GM12878 (cell line): ENCODE data around the gene RGS2. TPM values are rescaled to one million over a fixed set of nuclear protein-coding genes. Genes with fewer than 3 reads are reported as not detected.

ENCODE experiments used
- ATAC-seq: fragments of 200-7000 bp; cut with Tn5 transposase; 3 replicates; pipeline ENCODE4 v1.9.1; 2020; ENCODE audit warnings: mild to moderate bottlenecking, moderate library complexity
- BruUV-seq: library from RNA; stranded (reverse); fragments of 400-500 nt; replicated peaks from 2 replicates; lab custom pipeline; 2021; lab: Mats Ljungman, UMichigan
- CTCF ChIA-PET: fragments of 300-600 bp; sonication (Branson Sonifier 250); formaldehyde crosslinking; extraction: SDS; loops from one replicate; lab custom pipeline; 2021; ENCODE audit warnings: inconsistent platforms; lab: Yijun Ruan, JAX
- POLR2A ChIA-PET: fragments of 350-600 bp; formaldehyde crosslinking; extraction: SDS; loops from one replicate; lab custom pipeline; 2021; ENCODE audit warnings: inconsistent platforms; lab: Charles Lee
- RAD21 ChIA-PET: fragments of 300-600 bp; sonication (Branson Sonifier 250); formaldehyde crosslinking; loops from one replicate; lab custom pipeline; 2023; ENCODE audit warnings: antibody characterized with exemption; ENCODE audit not compliant: unreplicated experiment; lab: Charles Lee
- SMC1A ChIA-PET: fragments of 300-600 bp; sonication (Branson Sonifier 250); formaldehyde crosslinking; loops from one replicate; lab custom pipeline; 2023; ENCODE audit not compliant: unreplicated experiment, uncharacterized antibody; lab: Charles Lee
- DNase-seq: peaks from one replicate; pipeline ENCODE4 v3.0.0-alpha.2; 2011; ENCODE audit warnings: low read depth, low spot score
- FAIRE-seq: peaks from 3 replicates; lab custom pipeline; 2011; peaks lifted over from hg19 to GRCh38; lab: Jason Lieb, UNC
- H2AFZ ChIP-seq: 2 replicates; pipeline ENCODE4 v1.6.0; 2011; ENCODE audit warnings: low read depth, low read length, control low read depth; ENCODE audit not compliant: control insufficient read depth
- H3K27ac ChIP-seq: 2 replicates; pipeline ENCODE4 v1.5.1; 2011; ENCODE audit warnings: control low read depth; ENCODE audit not compliant: control insufficient read depth, insufficient read depth
- H3K27me3 ChIP-seq, 2 experiments: replicated peaks in 1 of 2; 2 replicates each; pipeline versions ENCODE4 v1.6.0 to v1.6.1; 2011; ENCODE audit warnings: low read length in 1 of 2; ENCODE audit not compliant: control insufficient read depth in 2 of 2, insufficient read depth in 2 of 2
- H3K36me3 ChIP-seq, 2 experiments: 2 replicates each; pipeline ENCODE4 v1.5.1; 2011; ENCODE audit warnings: low read length in 1 of 2; ENCODE audit not compliant: control insufficient read depth in 2 of 2, insufficient read depth in 2 of 2
- H3K4me1 ChIP-seq: 2 replicates; pipeline ENCODE4 v1.6.1; 2011; ENCODE audit warnings: mild to moderate bottlenecking, low read length, moderate library complexity, mixed read lengths; ENCODE audit not compliant: control insufficient read depth, insufficient read depth
- H3K4me2 ChIP-seq: 2 replicates; pipeline ENCODE4 v1.6.0; 2011; ENCODE audit warnings: control low read depth; ENCODE audit not compliant: control insufficient read depth, insufficient read depth
- H3K4me3 ChIP-seq: fragments of 200-600 bp; sonication (generic); 2 replicates; pipeline ENCODE4 v1.5.1; 2016
- H3K79me2 ChIP-seq: 2 replicates; pipeline ENCODE4 v1.6.0; 2011; ENCODE audit warnings: low read length; ENCODE audit not compliant: control insufficient read depth, insufficient read depth
- H3K9ac ChIP-seq: 2 replicates; pipeline ENCODE4 v1.8.0; 2011; ENCODE audit warnings: low read length, control low read depth, mixed read lengths; ENCODE audit not compliant: control insufficient read depth, insufficient read depth
- H3K9me3 ChIP-seq: replicated peaks from 3 replicates; pipeline ENCODE4 v1.5.1; 2011; ENCODE audit warnings: mild to moderate bottlenecking, low read length; ENCODE audit not compliant: control insufficient read depth, insufficient read depth
- H4K20me1 ChIP-seq: 2 replicates; pipeline ENCODE4 v1.6.0; 2011; ENCODE audit not compliant: control insufficient read depth, insufficient read depth
- ATF2 ChIP-seq: IDR thresholded peaks from 2 replicates; pipeline ENCODE4 v1.6.1; 2012; ENCODE audit warnings: low read length, inconsistent platforms
- CREB1 ChIP-seq: IDR thresholded peaks from 2 replicates; pipeline ENCODE4 v1.6.1; 2012; ENCODE audit warnings: low read depth, mild to moderate bottlenecking, inconsistent platforms
- FOXM1 ChIP-seq: IDR thresholded peaks from 2 replicates; pipeline ENCODE4 v1.6.1; 2012; ENCODE audit warnings: low read depth, mild to moderate bottlenecking, inconsistent platforms, low read length, moderate library complexity
- IRF3 ChIP-seq: fragments of 450-650 bp; IDR thresholded peaks from 2 replicates; pipeline ENCODE4 v1.6.1; 2014; ENCODE audit warnings: mild to moderate bottlenecking
- LARP7 ChIP-seq: fragments of 450-650 bp; IDR thresholded peaks from 2 replicates; pipeline ENCODE4 v1.6.1; 2017; ENCODE audit warnings: mild to moderate bottlenecking
- MTA2 ChIP-seq: fragments of 450-650 bp; IDR thresholded peaks from 2 replicates; pipeline ENCODE4 v1.6.1; 2016; ENCODE audit warnings: low read depth, mild to moderate bottlenecking, moderate library complexity
- PKNOX1 ChIP-seq: fragments of 450-650 bp; IDR thresholded peaks from 2 replicates; pipeline ENCODE4 v1.6.1; 2016; ENCODE audit warnings: mild to moderate bottlenecking
- SPI1 ChIP-seq: IDR thresholded peaks from 2 replicates; pipeline ENCODE4 v1.6.1; 2011; ENCODE audit warnings: low read depth, mild to moderate bottlenecking, low read length, moderate library complexity, borderline replicate concordance; ENCODE audit not compliant: insufficient read depth
- STAT1 ChIP-seq: fragments of 450-650 bp; conservative IDR thresholded peaks from 2 replicates; pipeline ENCODE4 v1.6.1; 2014; ENCODE audit warnings: antibody characterized with exemption, mild to moderate bottlenecking
- WGBS: methylation state at CpG from one replicate; pipeline ENCODE4 v1.1.6; 2016; ENCODE audit warnings: low lambda C conversion rate; ENCODE audit not compliant: insufficient replicate concordance, insufficient coverage; ENCODE audit errors: missing lambda C conversion rate; 5-methylcytosine and 5-hydroxymethylcytosine counted together
- in situ Hi-C: fragments of 300-500 bp; cut with MboI; formaldehyde crosslinking; loops from 9 replicates; pipeline ENCODE4 v1.14.3; 2018; ENCODE audit warnings: mixed read lengths
- intact Hi-C: fragments of 100-400 bp; cut with micrococcal nuclease; formaldehyde crosslinking; loops from one replicate; pipeline ENCODE4 v1.14.2; 2022; ENCODE audit not compliant: unreplicated experiment
- polyA plus RNA-seq, 11 experiments: library from polyadenylated mRNA; depleted of rRNA in 4 of 11; unstranded in 6 of 11; stranded (reverse) in 5 of 11; fragments of >200 nt; fragmentation: Nextera tagmentation in 4 of 11; fragmentation: Illumina TruSeq in 1 of 11; extraction: Ambion mirVana in 4 of 11; extraction: Trizol in 1 of 11; gene quantifications; 1 replicate in 1 of 11; 2 replicates in 10 of 11; pipeline versions ENCODE4 v1.2.1 to v1.2.3, GENCODE V29; 2011 to 2016; ENCODE audit warnings: inconsistent platforms in 2 of 11, missing spikeins in 2 of 11, low read depth in 1 of 11
- total RNA-seq, 4 experiments: library from RNA; depleted of rRNA in 3 of 4; stranded (reverse); fragments of >200 nt in 3 of 4; fragmentation: Illumina TruSeq in 1 of 4; extraction: Trizol in 1 of 4; gene quantifications; 2 replicates each; pipeline versions ENCODE4 v1.2.1 to v1.2.3, GENCODE V29; 2013 to 2021

The RGS2 gene
- total and polyA plus RNA-seq, 10 of the 15 experiments (the other 5 are each of a cell fraction or from before 2014, with no cell fraction given), result 0.27 to 2.3 (median 0.98) TPM

- TF ChIP-seq MTA2 (no peak), SPI1 (no peak)
- TF ChIP-seq, all 136 proteins: peak for 0
Observed at GRCh38 chr1:192808163-192808517, 699 bp upstream of the RGS2 start (continued).

GRCh38 chr1:192809307-192810252 lies 741 bp downstream of the RGS2 start:
- H3K27me3 ChIP-seq, result peaks cover 0 to 5% of the 10 kb centered on the region in 2 experiments; a peak in 3 of 4 replicates
- peak overlapping the region; percentile 77 for H2AFZ ChIP-seq
- no peak overlapping the region for H3K27ac ChIP-seq
- H3K4me2 ChIP-seq, result peak overlapping the region; percentile 52
- FAIRE-seq, result no peak
- H3K9me3 ChIP-seq, result no peaks in the 10 kb centered on the region
- SMC1A ChIA-PET, result interaction anchor here (0.8 to 13.8 kb wide), 10 partner anchors 12 to 334 kb away, joined by 3 to 114 read pairs (median 4); no protein-coding TSS in a partner anchor
- WGBS, result 25% methylated on average over 25 of the region's 25 CpGs
- intact Hi-C loops, result loop anchor here (2.0 to 5.0 kb wide), 2 partner anchors 197 to 311 kb away; no protein-coding TSS in a partner anchor
- no peaks in the 10 kb centered on the region for H4K20me1 ChIP-seq
- CTCF ChIA-PET, result interaction anchor here (0.8 to 13.5 kb wide), 8 partner anchors 12 to 335 kb away, joined by 3 to 168 read pairs (median 8); no protein-coding TSS in a partner anchor
- peak overlapping the region; percentile 66 for H3K4me3 ChIP-seq
- RAD21 ChIA-PET, result interaction anchor here (1.0 to 2.7 kb wide), 4 partner anchors 94 to 332 kb away, joined by 3 to 7 read pairs (median 5); no protein-coding TSS in a partner anchor
- H3K79me2 ChIP-seq, result no peaks in the 10 kb centered on the region
- DNase-seq, result no peak
- H3K4me1 ChIP-seq, result peaks cover 11% of the 10 kb centered on the region
- BruUV-seq, result TSS peak; percentile 88
- POLR2A ChIA-PET, result no interaction called here
- TF ChIP-seq ATF2, result no peak
- TF ChIP-seq PKNOX1, result no peak
- TF ChIP-seq IRF3, result no peak
- no peak for TF ChIP-seq FOXM1
- no peak for TF ChIP-seq LARP7
- no peak for TF ChIP-seq STAT1
- peak; percentile 73 for TF ChIP-seq CREB1
- no peaks in the 10 kb centered on the region for H3K36me3 ChIP-seq
- in situ Hi-C loops, result loop anchor here (5.0 to 10.0 kb wide), 2 partner anchors 208 to 315 kb away; partner anchors contain the start of gene CDC73
- no peak overlapping the region for H3K9ac ChIP-seq
- ATAC-seq, result peak; percentile 1; the same call in 1 of the 3 replicates
